NAMALWA (cell line): ENCODE measurements around the gene EVA1A.

ENCODE experiments used
- DNase-seq: peaks from one replicate; pipeline ENCODE4 v3.0.0-alpha.2; 2015; ENCODE audit warnings: low spot score

Gene EVA1A

DNA sequence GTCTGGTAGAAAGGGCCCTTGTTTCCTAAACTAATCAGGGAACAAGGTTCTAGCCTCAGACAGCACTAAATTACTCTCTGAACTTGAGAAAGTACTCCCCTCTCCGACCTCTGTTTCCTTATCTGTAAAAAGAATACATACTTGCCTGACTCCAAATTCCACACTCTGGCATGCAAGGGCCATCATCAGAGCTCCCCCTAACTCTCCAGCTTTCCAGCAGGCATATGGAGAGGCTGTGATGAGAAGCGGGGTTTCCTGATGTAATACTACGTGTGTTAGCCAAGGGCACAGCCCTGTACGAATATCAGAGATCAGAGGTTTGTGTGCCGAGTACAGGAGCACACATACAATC is 1.8 kb upstream of the EVA1A start:
- DNase-seq, result no peak

DNA sequence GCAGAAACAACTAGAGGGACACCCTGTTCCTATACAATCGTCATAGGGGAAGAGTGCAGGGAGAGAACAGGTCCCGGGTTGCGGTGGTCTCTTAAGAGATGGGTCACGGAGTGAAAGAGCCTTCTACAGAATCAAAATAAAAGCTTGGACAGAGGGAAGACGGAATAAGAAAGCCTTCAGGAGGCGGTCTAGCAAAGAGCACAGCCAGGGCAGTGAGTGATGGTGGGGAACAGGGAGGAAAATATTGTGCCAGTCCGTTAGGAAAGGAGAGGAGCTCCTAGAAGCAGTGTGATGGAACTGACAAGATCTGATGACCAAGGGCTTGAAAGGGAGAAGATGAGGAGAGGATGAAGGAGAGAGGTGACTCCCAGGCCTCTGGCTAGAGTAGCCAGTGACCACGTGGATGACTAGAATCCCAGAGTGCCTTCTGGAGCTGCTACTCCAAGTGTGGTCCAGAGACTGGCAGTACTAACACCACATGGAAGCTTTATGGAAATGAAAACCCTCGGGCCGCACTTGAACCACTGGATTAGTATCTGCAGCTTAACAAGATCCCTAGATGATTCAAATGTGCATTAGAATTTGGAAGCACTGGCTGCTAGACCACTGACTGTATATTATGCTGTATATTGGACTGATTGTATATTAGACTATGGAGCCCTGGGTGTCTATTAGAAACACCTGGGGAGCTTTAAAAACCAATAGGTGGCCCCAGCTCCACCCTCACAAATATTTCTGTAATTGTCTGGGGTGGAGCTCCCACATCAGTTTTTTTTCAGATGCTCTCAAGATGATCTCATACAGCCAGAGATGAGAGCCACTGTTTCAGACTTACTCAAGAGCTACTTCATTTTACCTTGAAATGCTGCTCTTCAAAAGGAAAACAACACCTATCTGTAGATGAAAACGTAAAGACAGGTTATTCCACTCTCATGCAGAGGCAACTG is 1.1 kb upstream of the EVA1A start:
- DNase-seq, result no peak

DNA sequence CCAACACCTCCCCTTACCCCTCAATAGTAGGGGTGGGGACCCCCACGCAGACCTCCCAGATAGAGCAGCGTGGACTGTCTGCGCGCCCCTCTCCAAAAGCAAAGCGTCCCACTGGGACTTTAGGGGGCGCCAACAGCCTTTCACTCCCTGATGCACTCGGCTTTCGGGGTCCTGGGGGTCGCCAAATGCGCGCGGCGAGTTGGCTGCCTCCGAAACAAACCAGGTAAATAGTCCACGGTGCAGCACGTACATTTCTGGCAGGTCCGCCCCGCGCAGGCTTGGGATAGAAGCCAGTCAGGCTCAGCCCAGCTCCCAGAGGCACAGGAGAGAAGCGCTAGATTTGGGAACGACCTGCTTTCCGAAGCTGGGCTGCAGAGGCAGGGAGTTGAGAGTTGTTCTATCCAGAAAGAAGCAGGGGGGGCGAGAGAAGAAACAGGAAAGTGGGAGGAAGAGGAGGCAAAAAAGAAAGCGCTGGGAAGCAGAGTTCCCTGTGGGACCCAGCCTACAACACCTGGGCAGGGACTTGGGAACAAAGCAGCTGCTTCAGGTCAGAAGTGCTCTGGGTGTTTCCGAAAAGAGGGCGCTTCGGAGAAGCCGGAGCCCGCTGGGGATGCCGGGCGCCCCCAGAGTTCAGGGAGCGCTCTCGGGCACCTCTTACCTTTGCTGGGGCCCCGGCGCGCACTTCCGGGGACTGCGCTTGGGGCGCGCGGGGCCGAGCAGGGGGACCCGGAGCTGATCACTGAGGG is 544 bp downstream of the EVA1A start:
- no peak for DNase-seq

DNA sequence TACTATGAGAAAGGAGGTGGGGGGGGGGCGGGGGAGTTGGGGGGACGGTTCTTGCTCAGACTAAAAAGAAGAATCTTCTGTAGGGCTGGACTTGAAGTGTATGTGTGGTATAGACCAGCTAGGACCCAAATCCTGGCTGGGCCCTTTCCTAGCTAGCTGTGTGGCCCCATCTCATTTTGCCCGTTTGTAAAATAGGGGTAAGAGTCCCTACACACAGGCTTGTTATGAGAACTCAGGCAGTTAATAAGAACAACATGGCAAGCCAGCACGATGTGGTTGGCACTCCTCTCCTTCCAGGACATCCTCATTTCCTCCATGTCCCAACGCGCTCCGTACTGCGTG is 1.1 kb downstream of the EVA1A start:
- DNase-seq, result no peak

DNA sequence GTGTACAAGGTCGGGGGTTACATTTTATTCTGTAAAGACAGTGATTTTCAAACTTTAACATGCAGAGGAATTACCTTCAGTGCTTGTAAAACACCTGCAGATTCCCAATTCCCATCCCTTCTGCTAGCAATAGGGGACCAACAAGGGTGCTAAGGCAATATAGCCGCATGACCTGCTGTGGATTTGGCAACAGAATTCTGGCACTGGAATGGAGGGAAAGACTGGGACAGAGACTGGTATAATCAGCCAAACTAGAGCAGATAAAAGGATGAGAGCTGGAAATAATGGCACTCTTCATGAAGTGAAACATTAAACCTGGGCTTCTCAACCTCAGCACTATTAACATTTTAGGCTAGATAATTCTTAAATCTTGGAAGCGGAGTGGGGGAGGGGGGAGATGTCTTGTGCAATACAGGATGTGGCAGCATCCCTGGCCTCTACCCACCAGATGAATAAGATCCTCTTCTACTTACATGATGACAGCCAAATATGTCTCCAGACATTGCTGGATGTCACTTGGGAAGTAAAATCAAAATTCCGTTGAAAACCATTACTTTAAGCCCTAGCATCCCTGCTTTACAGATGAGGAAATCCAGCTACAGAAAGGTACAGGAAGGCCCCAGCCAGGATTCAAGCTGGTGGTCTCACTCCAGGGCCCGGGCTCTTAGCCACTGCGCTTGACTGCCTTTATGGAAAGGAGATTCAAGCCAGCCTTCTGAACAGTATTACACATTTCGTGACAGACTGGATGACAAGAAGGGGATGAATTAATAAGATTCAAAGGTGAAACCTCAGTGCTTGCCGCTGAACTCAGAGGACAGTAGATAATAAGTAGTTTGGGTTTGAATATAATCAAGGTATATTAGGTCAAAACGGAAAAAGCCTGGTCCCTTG is 1.7 kb downstream of the EVA1A start:
- no peak for DNase-seq

DNA sequence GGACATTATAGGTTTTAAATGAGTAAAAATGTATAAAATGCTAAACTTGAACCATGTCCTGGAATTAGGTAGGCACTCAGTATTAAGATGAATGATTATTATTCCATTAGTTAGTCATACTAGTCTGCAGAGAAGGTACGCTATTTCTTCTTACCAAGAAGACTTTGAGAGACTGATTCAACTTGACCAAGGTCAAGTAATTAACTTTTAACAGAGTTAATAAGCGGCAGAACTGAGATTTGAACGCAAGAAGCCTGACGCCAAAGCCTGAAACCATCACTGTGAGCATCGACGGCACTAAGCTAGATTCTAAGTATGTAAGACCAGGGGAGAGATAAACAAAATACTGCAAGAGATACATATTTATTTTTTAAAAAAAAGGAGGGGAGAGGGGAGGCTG is 2.6 kb downstream of the EVA1A start:
- no peak for DNase-seq

DNA sequence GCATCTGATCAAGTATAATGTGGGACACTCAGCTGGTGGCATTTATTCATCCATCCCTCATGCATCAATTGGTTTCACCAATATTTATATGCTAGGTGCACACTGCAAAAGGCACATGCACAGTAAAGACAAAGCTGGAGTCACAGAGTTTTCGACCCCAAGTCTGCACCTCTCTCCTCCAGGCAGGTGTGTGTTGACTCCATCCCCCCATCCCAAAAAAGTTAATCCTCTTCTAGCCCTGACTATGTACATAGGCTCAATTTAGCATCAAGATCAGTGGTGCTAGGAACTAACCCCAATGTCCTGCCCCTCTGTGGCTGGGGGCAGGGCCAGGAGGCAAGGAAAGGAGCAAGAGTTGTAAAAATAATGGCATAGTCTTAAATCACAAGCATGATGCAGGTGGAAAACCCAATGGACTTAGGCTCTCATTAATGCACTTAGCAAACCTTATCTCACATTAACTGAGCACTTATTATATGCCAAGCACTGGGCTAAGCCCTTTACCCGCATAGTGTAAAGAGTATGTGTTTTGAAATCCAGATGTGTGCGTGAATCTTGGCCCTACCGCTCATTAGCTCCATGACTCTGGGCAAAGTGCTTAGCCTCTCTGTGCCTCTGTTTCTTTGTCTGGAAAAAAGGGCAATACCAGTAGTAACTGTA is 3.1 kb downstream of the EVA1A start:
- DNase-seq, result no peak

DNA sequence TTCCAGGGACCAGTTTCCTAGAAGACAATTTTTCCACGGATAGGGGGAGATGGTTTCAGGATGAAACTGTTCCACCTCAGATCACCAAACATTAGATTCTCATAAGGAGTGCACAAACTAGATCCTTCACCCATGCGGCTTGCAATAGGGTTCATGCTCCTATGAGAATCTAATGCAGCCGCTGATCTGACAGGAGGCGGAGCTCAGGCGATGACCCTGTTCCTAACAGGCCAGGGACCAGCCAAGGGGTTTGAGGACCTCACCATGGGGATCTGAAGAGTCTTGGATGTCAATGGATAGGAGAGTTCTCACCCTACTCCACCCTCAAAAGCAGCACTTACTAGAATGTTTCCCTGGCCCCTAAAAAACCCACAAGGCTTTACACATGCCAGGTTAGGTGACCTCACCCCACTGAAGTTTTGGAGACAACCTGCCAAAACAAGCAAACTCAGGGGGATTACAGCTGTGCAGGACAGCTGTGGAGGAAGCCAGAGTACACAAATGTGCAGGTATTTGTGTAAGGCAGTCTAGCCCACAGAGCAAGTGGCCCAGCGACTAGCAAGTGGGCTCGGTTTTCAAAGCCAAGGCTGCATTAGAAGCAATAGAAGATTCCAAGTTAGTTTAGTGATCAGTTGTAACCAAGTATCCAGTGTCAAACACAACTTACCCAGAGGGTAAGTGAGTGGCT is 3.9 kb downstream of the EVA1A start:
- DNase-seq, result no peak

DNA sequence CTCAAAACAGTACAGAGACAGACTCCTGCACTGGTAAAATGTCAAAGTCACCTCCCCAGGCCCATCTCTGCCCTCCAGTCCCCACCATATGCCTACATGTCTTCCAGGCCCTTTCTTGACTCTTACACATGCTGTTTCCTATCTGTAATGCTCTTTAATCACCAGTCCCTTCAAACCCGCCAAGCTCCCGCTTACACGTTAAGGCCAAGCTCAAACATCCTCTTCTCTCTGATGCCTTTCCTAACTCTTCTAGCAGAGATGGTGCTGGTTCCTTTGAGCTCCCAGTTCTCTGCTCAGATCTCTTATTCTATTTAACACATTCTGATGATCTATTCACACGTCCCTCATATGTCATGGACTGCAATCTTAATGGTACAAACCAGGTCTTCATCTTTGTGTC is 5.0 kb downstream of the EVA1A start:
- no peak for DNase-seq

DNA sequence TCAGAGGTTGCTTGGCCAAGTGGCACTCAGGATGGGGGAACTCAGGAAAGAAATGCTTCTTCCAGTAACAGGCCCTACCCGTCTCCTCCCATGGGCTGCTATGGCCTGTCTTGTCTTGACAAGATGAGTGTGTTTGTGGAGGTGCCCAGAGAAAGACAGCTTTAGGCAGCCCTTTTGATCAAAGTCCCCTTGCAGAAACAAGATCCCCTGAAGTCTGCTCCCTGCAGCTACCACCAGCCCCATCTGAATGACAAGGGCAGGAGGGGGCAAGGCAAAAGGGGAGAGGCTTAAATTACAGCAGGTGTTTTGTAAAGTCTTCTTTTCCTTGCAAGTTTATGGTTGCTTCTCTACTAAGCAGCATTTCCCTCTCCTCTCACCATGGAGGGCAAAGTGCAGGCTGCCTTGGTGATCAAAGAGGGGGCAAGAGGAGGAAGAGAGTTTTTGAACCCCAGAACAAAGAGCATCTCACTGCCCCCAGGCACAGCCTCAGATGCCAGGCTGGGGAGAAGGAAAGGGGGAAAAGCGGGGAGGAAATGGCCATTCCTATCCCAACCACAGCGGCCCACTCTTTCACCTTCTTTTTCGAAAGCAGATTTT is 6.7 kb downstream of the EVA1A start:
- no peak for DNase-seq

DNA sequence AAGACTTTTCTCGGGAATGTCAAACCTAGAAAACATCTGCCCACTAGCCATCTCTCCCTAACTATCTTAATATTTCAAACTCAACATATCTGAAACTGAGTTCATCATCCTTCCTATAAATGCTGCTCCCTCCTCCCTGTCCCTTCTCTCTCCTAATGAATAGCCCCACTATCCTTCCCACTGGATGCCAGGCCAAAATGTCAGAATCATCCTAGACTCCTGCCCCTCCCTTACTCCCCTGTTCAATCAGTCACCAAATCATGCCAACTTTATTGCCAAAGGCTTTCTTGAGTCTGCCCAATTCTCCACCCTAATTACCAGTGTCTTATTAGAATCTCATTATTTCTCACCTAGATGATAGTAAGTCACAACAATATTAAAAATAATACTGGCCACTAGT is 8.5 kb downstream of the EVA1A start:
- DNase-seq, result no peak

DNA sequence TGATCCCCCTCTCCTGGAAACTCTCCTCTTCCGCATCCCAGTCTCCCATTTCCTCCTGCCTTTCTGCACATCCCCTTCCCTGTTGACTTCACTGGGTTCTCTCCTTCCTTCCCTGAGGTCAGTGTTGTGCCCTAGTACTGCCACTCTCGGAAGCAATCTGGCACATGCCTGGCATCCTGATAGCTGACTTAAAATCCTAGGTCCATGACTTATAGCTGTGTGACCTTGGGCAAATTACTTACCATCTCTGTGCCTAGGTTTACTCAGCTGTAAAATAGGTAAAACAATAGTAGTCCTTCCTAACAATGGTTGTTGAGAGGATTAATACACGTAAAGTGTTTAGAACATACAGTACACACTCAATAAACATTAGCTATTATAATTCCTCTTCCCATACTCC is 9.3 kb downstream of the EVA1A start:
- no peak for DNase-seq

DNA sequence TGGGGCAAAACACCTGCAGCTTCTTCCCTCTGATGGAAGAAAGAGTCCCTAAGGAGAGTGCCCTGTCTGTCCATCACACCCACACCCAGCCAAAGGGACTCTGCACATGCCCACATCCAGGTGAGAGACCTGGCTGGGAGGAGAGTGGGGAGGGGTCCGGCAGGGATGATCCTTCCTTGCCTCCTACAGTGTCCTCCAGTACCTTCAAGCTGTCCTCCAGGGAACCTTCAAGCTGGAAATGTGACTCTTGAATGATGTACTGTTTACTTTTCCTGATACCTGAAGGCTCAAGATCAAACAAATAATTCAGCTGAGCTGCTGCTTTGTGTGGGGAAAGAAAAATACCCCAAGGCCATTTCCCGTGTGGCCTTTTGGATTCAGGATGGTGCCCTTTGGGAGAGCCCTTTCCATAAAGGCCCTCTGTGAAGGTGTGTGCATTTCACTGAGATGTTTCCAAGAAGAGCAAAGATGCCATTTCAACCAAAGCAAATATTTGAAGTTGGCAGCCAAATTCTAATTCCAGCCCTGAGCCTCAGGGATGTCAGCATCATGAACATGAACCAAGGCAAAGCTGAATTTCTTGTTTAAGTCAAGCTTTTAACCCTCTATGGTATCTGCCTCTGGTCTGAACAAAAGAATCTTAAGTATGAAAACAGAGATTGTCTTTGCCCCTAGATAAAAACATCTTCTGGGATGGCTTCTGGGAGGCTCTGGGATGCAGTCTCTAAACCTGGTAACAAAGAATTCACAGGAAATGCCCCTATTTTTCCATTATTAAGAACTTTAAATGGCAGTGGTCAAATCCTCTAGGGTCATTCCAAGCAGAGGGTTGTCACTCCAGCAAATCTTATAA is 11.1 kb downstream of the EVA1A start:
- DNase-seq, result no peak

DNA sequence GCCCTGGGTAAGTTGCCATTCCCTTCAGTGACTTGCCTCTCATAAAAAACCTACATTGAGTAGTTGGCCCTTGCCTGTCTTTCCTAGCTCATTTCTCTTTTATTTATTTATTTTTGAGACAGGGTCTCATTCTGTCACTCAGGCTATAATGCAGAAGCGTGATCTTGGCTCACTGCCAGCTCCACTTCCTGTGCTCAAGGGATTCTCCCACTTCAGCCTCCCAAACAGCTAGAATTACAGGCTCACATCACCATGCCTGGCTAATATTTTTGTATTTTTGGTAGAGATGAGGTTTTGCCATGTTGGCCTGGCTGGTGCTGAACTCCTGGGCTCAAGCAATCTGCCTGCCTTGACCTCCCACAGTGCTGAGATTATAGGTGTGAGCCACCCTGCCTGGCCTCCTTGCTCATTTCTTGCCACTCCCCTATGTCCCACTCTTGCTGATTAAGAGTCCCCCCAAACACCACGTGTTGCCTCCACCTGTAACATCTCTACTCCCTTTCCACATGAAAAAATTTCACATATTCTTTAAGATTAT is 12.6 kb downstream of the EVA1A start:
- DNase-seq, result peak; percentile 23

DNA sequence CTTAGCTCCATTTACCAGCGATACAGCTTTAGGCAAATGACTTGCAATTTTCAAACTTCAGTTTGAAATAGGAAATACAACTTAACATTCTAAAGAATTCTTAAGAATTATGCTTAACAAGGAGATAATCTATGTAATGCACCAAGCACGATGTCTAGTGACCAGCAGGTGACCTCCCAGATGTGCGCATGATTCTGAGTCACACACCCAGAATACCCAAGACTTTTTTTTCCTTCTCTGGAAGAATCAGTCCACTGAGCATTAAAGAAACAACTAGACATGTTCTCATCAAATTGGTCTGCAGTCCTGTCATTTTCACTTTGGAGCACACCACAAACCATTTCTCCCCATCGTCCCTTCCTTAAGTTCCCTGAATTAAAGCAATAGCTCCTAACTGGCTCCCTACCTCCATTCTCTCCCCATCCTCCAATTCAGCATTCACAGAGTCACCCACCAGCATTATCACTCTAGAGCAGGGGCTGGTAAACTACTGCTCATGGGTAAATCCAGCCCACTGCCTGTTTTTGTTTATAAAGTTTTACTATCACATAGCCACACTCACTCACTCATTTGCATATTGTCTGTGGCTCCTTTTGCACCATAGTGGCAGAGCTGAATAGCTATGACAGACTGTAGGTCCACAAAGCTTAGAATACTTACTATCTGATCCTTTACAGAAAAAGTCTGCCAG is 13.2 kb downstream of the EVA1A start:
- no peak for DNase-seq

DNA sequence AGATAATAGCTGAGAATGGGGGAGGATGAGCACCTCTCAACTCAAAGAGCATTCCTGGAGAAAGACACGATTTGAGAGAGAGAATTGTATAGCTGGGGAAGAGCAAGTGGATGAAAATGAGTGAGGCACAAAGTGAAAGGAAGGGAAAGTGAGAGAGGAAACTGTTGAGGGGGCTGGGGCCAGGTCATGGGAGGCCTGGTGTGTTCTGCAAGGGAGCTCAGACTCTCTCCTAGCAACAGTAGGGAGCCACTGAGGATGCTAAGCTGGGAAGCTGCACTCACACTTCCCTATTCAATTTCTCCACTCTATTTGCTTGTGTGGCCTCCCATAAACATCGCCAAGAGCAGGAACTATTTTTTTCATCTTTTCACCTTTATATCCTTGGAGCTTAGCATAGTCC is 14.8 kb downstream of the EVA1A start:
- no peak for DNase-seq

DNA sequence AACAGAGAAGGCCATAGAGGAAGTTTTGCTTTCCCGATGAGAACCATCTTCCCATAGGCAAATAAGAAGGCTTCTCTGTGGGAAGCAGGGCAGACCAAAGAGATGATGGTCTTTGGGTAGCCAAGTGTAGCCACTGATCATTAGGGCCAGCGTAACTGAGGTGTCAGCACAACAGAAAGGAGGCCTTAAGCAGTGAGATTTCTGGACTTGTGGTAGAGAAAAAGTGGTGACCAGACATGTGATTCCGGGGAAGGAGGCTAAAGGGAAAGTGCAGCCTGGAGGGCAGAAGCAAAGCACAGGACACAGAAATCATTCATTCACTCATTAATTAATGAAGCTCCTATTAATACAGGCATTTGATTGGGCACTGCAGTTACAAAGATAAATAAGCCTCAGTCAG is 15.4 kb downstream of the EVA1A start:
- no peak for DNase-seq

DNA sequence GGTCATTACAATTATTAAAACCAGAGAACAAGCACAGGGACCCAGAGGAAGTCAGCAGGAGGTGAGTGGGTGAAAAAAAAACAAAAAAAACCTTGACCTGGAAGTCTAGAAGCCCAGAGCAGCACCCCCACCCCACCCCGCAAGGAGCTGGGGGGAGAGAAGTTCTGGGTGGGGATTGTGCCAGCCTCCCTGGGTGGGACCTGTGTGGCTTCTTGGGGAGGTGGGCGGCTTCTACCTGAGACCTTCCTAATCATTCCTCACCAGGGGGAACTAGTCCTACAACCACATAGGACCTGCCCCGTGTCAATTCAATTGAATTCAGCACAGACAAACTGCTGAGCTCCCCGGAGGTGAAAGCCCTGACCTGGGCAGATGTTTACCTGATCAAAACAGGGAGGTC is 17.3 kb downstream of the EVA1A start:
- DNase-seq, result no peak

DNA sequence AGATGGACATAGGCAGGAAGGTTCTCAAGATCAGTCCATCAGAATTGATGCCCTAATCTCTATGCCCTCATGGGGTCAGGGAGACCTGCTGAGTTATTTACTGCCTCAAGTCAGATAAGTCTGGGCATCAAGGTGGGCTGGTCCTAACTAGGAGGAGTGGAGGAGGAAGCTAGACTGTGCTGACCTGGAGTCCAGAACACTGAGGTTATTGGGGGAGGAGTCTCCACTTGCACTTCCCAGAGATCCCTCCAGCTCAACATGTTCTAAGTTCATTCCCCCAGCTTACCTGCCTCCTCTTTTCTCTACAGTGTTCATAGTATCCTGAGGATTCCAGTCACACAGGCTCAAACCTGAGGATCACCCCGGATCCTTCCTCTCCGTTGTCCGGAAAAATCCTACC is 19.3 kb downstream of the EVA1A start:
- DNase-seq, result no peak
